ENCODE measurements around the gene HABP2.

The HABP2 gene

GRCh38 chr10:113540845-113541548, 11.9 kb upstream of the HABP2 start:
- H3K9ac ChIP-seq: no peak overlapping the region
- no peaks in the 10 kb centered on the region for H3K79me2 ChIP-seq (ENCODE audit: insufficient read depth, low read depth)
- no peaks in the 10 kb centered on the region for H4K20me1 ChIP-seq (ENCODE audit: insufficient read depth)
- no peaks in the 10 kb centered on the region for H3K4me1 ChIP-seq (ENCODE audit: low read depth, poor library complexity, severe bottlenecking)
- H3K4me2 ChIP-seq: no peak overlapping the region
- H3K27me3 ChIP-seq (ENCODE audit: insufficient read depth, low read depth): no peaks in the 10 kb centered on the region
- H2AFZ ChIP-seq (ENCODE audit: low read depth): no peak overlapping the region
- H3K27ac ChIP-seq: no peak overlapping the region
- no peaks in the 10 kb centered on the region for H3K36me3 ChIP-seq (ENCODE audit: insufficient read depth)
- TF ChIP-seq CTCF (conservative IDR thresholded peaks at IDR 0.05; ENCODE audit: low read depth, low read length): no peak
- H3K4me3 ChIP-seq (IDR thresholded peaks at IDR 0.05; ENCODE audit: insufficient read depth, low read depth, low read length): no peak overlapping the region

- H3K27ac ChIP-seq: no peak overlapping the region
- no peaks in the 10 kb centered on the region for H3K79me2 ChIP-seq (ENCODE audit: insufficient read depth, low read depth)
- no peaks in the 10 kb centered on the region for H3K4me1 ChIP-seq (ENCODE audit: low read depth, poor library complexity, severe bottlenecking)
- H3K27me3 ChIP-seq (ENCODE audit: insufficient read depth, low read depth): no peaks in the 10 kb centered on the region
- H3K4me2 ChIP-seq: no peak overlapping the region
- H2AFZ ChIP-seq (ENCODE audit: low read depth): no peak overlapping the region
- H3K4me3 ChIP-seq (IDR thresholded peaks at IDR 0.05; ENCODE audit: insufficient read depth, low read depth, low read length): no peak overlapping the region
- H3K9ac ChIP-seq: no peak overlapping the region
- no peak for TF ChIP-seq CTCF (conservative IDR thresholded peaks at IDR 0.05; ENCODE audit: low read depth, low read length)
- H4K20me1 ChIP-seq (ENCODE audit: insufficient read depth): no peaks in the 10 kb centered on the region
- H3K36me3 ChIP-seq (ENCODE audit: insufficient read depth): no peaks in the 10 kb centered on the region
These were observed 11.3 kb upstream of the HABP2 start for GRCh38 chr10:113541549-113541927.

GRCh38 chr10:113543107-113543955, 9.5 kb upstream of the HABP2 start:
- Histone ChIP-seq H3K4me3 (IDR thresholded peaks at IDR 0.05; ENCODE audit: insufficient read depth, low read depth, low read length) (no peak overlapping the region), H4K20me1 (ENCODE audit: insufficient read depth) (no peaks in the 10 kb centered on the region), H3K4me1 (ENCODE audit: low read depth, poor library complexity, severe bottlenecking) (no peaks in the 10 kb centered on the region), H3K4me2 (no peak overlapping the region), H3K27me3 (ENCODE audit: insufficient read depth, low read depth) (no peaks in the 10 kb centered on the region), H3K27ac (no peak overlapping the region), H3K9ac (no peak overlapping the region), H2AFZ (ENCODE audit: low read depth) (no peak overlapping the region), H3K79me2 (ENCODE audit: insufficient read depth, low read depth) (no peaks in the 10 kb centered on the region), H3K36me3 (ENCODE audit: insufficient read depth) (no peaks in the 10 kb centered on the region)
- TF ChIP-seq CTCF (conservative IDR thresholded peaks at IDR 0.05; ENCODE audit: low read depth, low read length): no peak

- H4K20me1 ChIP-seq (ENCODE audit: insufficient read depth): no peaks in the 10 kb centered on the region
- no peak overlapping the region for H3K27ac ChIP-seq
- H2AFZ ChIP-seq (ENCODE audit: low read depth): no peak overlapping the region
- TF ChIP-seq CTCF (conservative IDR thresholded peaks at IDR 0.05; ENCODE audit: low read depth, low read length): no peak
- H3K4me2 ChIP-seq: no peak overlapping the region
- H3K9ac ChIP-seq: no peak overlapping the region
- no peak overlapping the region for H3K4me3 ChIP-seq (IDR thresholded peaks at IDR 0.05; ENCODE audit: insufficient read depth, low read depth, low read length)
- H3K36me3 ChIP-seq (ENCODE audit: insufficient read depth): no peaks in the 10 kb centered on the region
- H3K79me2 ChIP-seq (ENCODE audit: insufficient read depth, low read depth): no peaks in the 10 kb centered on the region
- H3K27me3 ChIP-seq (ENCODE audit: insufficient read depth, low read depth): no peaks in the 10 kb centered on the region
- H3K4me1 ChIP-seq (ENCODE audit: low read depth, poor library complexity, severe bottlenecking): no peaks in the 10 kb centered on the region
These were observed 8.5 kb upstream of the HABP2 start for GRCh38 chr10:113544392-113544791.
